GM12873 (cell line): ENCODE results near the gene PIF1.

Source experiments
- CTCF ChIP-seq: IDR thresholded peaks from 2 replicates; pipeline ENCODE4 v1.5.1; 2012; ENCODE audit warnings: low read depth, mild to moderate bottlenecking, moderate library complexity, low read length, control low read depth; ENCODE audit not compliant: insufficient read depth; ENCODE audit errors: missing control alignments

Gene PIF1

GRCh38 chr15:64861960-64862359, 36.5 kb upstream of the PIF1 start:
- no peak for TF ChIP-seq CTCF

- TF ChIP-seq CTCF = no peak
Measured at GRCh38 chr15:64861331-64861730, 35.9 kb upstream of the PIF1 start.

GRCh38 chr15:64859226-64859625, 33.8 kb upstream of the PIF1 start:
- TF ChIP-seq CTCF = no peak

GRCh38 chr15:64858021-64858575, 32.7 kb upstream of the PIF1 start:
- no peak for TF ChIP-seq CTCF

GRCh38 chr15:64857421-64857820, 32.0 kb upstream of the PIF1 start:
- no peak for TF ChIP-seq CTCF

GRCh38 chr15:64856429-64857145, 31.1 kb upstream of the PIF1 start:
- no peak for TF ChIP-seq CTCF

GRCh38 chr15:64855205-64855975, 29.9 kb upstream of the PIF1 start:
- no peak for TF ChIP-seq CTCF
